GM10248 (cell line): ENCODE measurements around the gene SLC51A.
"Not testable (repeated sequence)": the region's sequence is repeated elsewhere in the genome, so short reads cannot be mapped to it uniquely, and the experiment has no call there.

ENCODE experiments used
- CTCF ChIA-PET: fragments of 300-600 bp; sonication (Branson Sonifier 250); formaldehyde crosslinking; extraction: SDS; loops from one replicate; lab custom pipeline; 2021; ENCODE audit warnings: antibody characterized with exemption; lab: Yijun Ruan, JAX
- POLR2A ChIA-PET: fragments of 350-650 bp; sonication (Branson Sonifier 250); formaldehyde crosslinking; extraction: SDS; loops from one replicate; lab custom pipeline; 2020; ENCODE audit warnings: antibody characterized with exemption; lab: Yijun Ruan, JAX
- DNase-seq: peaks from one replicate; pipeline ENCODE4 v3.0.0; 2012; ENCODE audit errors: extremely low spot score
- TF ChIP-seq, protein P1 (sequence below): IDR thresholded peaks from 2 replicates; pipeline ENCODE4 v1.5.1; 2012; ENCODE audit warnings: mild to moderate bottlenecking, low read depth; ENCODE audit errors: extremely low read depth, missing control alignments, control extremely low read depth

The SLC51A gene

GRCh38 chr3:196216089-196216564 lies at the start of gene SLC51A:
SLC51A (plus strand) TSS chr3:196216534; CDS start chr3:196216713, 179 bp downstream.
- TF ChIP-seq, protein P1, sequence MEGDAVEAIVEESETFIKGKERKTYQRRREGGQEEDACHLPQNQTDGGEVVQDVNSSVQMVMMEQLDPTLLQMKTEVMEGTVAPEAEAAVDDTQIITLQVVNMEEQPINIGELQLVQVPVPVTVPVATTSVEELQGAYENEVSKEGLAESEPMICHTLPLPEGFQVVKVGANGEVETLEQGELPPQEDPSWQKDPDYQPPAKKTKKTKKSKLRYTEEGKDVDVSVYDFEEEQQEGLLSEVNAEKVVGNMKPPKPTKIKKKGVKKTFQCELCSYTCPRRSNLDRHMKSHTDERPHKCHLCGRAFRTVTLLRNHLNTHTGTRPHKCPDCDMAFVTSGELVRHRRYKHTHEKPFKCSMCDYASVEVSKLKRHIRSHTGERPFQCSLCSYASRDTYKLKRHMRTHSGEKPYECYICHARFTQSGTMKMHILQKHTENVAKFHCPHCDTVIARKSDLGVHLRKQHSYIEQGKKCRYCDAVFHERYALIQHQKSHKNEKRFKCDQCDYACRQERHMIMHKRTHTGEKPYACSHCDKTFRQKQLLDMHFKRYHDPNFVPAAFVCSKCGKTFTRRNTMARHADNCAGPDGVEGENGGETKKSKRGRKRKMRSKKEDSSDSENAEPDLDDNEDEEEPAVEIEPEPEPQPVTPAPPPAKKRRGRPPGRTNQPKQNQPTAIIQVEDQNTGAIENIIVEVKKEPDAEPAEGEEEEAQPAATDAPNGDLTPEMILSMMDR: no peak
- ChIA-PET POLR2A (interaction anchor here (0.6 kb wide), 1 partner anchor 11 kb away, joined by 4 read pairs; no protein-coding TSS in a partner anchor), CTCF (interaction anchor here (0.8 kb wide), 1 partner anchor 20 kb away, joined by 3 read pairs; no protein-coding TSS in a partner anchor)
- no peak for DNase-seq

GRCh38 chr3:196166741-196167140 lies 49.6 kb upstream of the SLC51A start:
- ChIA-PET CTCF (interaction anchor here (0.9 to 1.2 kb wide), 2 partner anchors 21 to 30 kb away, joined by 3 read pairs; no protein-coding TSS in a partner anchor), POLR2A (no interaction called here)
- DNase-seq: no peak
- TF ChIP-seq, protein P1: no peak

DNA sequence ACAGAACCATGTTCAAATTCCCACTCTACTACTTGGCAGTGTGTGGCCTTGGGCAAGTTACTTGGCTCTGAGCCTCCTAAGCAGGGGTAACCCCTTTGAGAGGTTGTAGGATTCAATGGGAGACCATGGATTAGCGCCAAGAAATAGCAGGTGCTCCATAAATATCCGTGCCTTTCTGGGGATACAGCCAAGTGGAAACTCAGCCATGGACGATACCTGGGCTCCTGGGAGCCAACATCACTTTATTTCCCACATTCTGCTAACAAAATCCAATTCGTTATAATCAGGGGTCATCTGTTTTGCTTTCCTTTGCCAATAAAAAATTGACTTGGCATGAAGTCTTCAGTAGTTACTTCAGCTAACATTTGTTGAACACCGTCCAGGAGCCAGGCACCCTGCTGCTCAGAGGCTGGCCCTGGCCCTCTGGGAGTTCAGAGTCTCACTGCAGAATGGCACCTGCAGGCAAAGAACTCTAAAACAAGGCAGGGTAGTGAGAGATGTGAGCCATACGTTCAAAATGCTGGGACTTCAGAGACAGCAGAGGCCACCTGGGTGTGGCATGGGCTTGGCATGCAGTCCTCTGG lies 47.4 kb upstream of the SLC51A start:
- ChIA-PET CTCF (interaction anchor here (0.8 to 0.9 kb wide), 2 partner anchors 10 to 56 kb away, joined by 3 to 4 read pairs; no protein-coding TSS in a partner anchor), POLR2A (no interaction called here)
- TF ChIP-seq, protein P1: no peak
- no peak for DNase-seq

- TF ChIP-seq, protein P1: no peak
- ChIA-PET CTCF (interaction anchor here (0.9 kb wide), 1 partner anchor 57 kb away, joined by 3 read pairs; no protein-coding TSS in a partner anchor), POLR2A (interaction anchor here (0.5 kb wide), 1 partner anchor 51 kb away, joined by 4 read pairs; no protein-coding TSS in a partner anchor)
- no peak for DNase-seq
Observed at GRCh38 chr3:196169836-196170240, 46.5 kb upstream of the SLC51A start.

DNA sequence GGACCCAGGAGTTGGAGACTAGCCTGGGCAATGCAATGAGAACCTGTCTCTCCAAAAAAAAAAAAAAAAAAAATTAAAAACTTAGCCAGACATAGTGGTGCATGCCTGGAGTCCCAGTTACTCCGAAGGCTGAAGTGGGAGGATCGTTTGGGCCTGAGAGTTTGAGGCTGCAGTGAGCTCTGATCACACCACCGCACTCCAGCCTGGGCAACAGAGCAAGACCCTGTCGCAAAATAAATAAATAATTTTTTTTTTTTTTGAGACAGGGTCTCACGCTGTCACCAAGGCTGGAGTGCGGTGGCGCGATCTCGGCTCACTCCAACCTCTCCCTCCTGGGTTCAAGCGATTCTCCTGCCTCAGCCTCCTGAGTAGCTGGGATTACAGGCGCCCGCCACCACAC lies 46.0 kb upstream of the SLC51A start:
- POLR2A ChIA-PET: interaction anchor here (0.5 kb wide), 1 partner anchor 52 kb away, joined by 4 read pairs; no protein-coding TSS in a partner anchor
- CTCF ChIA-PET, DNase-seq: not testable (repeated sequence)

- ChIA-PET POLR2A (no interaction called here), CTCF (no interaction called here)
- DNase-seq: no peak
- TF ChIP-seq, protein P1: no peak
Observed at GRCh38 chr3:196174652-196175051, 41.7 kb upstream of the SLC51A start.

- ChIA-PET CTCF (no interaction called here), POLR2A (no interaction called here)
- TF ChIP-seq, protein P1: no peak
- no peak for DNase-seq
Observed at GRCh38 chr3:196175116-196175625, 41.2 kb upstream of the SLC51A start.
